Astrocyte (in vitro differentiated cells and primary cell): ENCODE results near the gene ABCA7. TPM values are rescaled to one million over a fixed set of nuclear protein-coding genes. Genes with fewer than 3 reads are reported as not detected.
A peak's percentile ranks its signal among the peaks of the same experiment; 100 is the strongest.

Experiments used
- DNase-seq: peaks from one replicate; pipeline ENCODE4 v3.0.0-alpha.2; 2010; ENCODE audit warnings: low read depth
- FAIRE-seq: peaks from 2 replicates; lab custom pipeline; 2011; peaks lifted over from hg19 to GRCh38; lab: Jason Lieb, UNC
- H2AFZ ChIP-seq: 2 replicates; pipeline ENCODE4 v1.6.0; 2012; ENCODE audit warnings: low read depth, low read length, inconsistent platforms
- H3K27ac ChIP-seq: 2 replicates; pipeline ENCODE4 v1.5.1; 2011; ENCODE audit warnings: low read depth, low read length, inconsistent platforms
- H3K27me3 ChIP-seq: 2 replicates; pipeline ENCODE4 v1.6.0; 2011; ENCODE audit warnings: low read length, inconsistent platforms; ENCODE audit not compliant: insufficient read depth
- H3K36me3 ChIP-seq: 2 replicates; pipeline ENCODE4 v1.5.1; 2011; ENCODE audit warnings: low read length, inconsistent platforms; ENCODE audit not compliant: insufficient read depth
- H3K4me1 ChIP-seq: 2 replicates; pipeline ENCODE4 v1.5.1; 2011; ENCODE audit warnings: low read length, inconsistent platforms; ENCODE audit not compliant: insufficient read depth
- H3K4me2 ChIP-seq: 2 replicates; pipeline ENCODE4 v1.6.0; 2012; ENCODE audit warnings: low read length, inconsistent platforms
- H3K4me3 ChIP-seq: 2 replicates; pipeline ENCODE4 v1.5.1; 2011; ENCODE audit warnings: low read depth, mild to moderate bottlenecking, low read length, inconsistent platforms; ENCODE audit not compliant: insufficient read depth
- H3K79me2 ChIP-seq: 2 replicates; pipeline ENCODE4 v1.6.0; 2012; ENCODE audit warnings: mild to moderate bottlenecking, low read length, inconsistent platforms; ENCODE audit not compliant: insufficient read depth
- H3K9ac ChIP-seq: 2 replicates; pipeline ENCODE4 v1.6.0; 2012; ENCODE audit warnings: mild to moderate bottlenecking, low read length, inconsistent platforms
- H3K9me3 ChIP-seq: 2 replicates; pipeline ENCODE4 v1.5.1; 2012; ENCODE audit warnings: low read depth, mild to moderate bottlenecking, low read length, inconsistent platforms; ENCODE audit not compliant: insufficient read depth
- H4K20me1 ChIP-seq: 2 replicates; pipeline ENCODE4 v1.6.0; 2012; ENCODE audit warnings: low read length, inconsistent platforms; ENCODE audit not compliant: insufficient read depth
- H3K27ac Mint-ChIP-seq: one replicate; pipeline ENCODE4 v1.8.0; 2021; ENCODE audit warnings: mild to moderate bottlenecking, mixed read lengths; ENCODE audit not compliant: unreplicated experiment
- H3K27me3 Mint-ChIP-seq: one replicate; pipeline ENCODE4 v1.8.0; 2021; ENCODE audit warnings: low read depth, mixed read lengths; ENCODE audit not compliant: unreplicated experiment
- H3K36me3 Mint-ChIP-seq: one replicate; pipeline ENCODE4 v1.8.0; 2021; ENCODE audit warnings: low read depth, mixed read lengths; ENCODE audit not compliant: unreplicated experiment
- H3K4me1 Mint-ChIP-seq: one replicate; pipeline ENCODE4 v1.8.0; 2021; ENCODE audit warnings: low read depth, mixed read lengths; ENCODE audit not compliant: unreplicated experiment
- H3K4me3 Mint-ChIP-seq: one replicate; pipeline ENCODE4 v1.8.0; 2021; ENCODE audit warnings: mild to moderate bottlenecking, moderate library complexity, mixed read lengths; ENCODE audit not compliant: unreplicated experiment
- H3K9me3 Mint-ChIP-seq: one replicate; pipeline ENCODE4 v1.8.0; 2021; ENCODE audit warnings: mild to moderate bottlenecking, mixed read lengths; ENCODE audit not compliant: unreplicated experiment
- EZH2 ChIP-seq: IDR thresholded peaks from 2 replicates; pipeline ENCODE4 v1.6.1; 2012; ENCODE audit warnings: mild to moderate bottlenecking, low read length, inconsistent platforms; ENCODE audit not compliant: insufficient read depth
- total RNA-seq: library from RNA; stranded (reverse); gene quantifications from 2 replicates; pipeline ENCODE4 v1.2.1, GENCODE V29; 2021
- TF ChIP-seq, protein P1 (sequence below): IDR thresholded peaks from 2 replicates; pipeline ENCODE4 v1.5.1; 2011; ENCODE audit warnings: low read depth, mild to moderate bottlenecking, inconsistent platforms, low read length, moderate library complexity; ENCODE audit not compliant: insufficient read depth

ABCA7 gene
- total RNA-seq, 1 donor from 2014 or later: 18.4 TPM

DNA sequence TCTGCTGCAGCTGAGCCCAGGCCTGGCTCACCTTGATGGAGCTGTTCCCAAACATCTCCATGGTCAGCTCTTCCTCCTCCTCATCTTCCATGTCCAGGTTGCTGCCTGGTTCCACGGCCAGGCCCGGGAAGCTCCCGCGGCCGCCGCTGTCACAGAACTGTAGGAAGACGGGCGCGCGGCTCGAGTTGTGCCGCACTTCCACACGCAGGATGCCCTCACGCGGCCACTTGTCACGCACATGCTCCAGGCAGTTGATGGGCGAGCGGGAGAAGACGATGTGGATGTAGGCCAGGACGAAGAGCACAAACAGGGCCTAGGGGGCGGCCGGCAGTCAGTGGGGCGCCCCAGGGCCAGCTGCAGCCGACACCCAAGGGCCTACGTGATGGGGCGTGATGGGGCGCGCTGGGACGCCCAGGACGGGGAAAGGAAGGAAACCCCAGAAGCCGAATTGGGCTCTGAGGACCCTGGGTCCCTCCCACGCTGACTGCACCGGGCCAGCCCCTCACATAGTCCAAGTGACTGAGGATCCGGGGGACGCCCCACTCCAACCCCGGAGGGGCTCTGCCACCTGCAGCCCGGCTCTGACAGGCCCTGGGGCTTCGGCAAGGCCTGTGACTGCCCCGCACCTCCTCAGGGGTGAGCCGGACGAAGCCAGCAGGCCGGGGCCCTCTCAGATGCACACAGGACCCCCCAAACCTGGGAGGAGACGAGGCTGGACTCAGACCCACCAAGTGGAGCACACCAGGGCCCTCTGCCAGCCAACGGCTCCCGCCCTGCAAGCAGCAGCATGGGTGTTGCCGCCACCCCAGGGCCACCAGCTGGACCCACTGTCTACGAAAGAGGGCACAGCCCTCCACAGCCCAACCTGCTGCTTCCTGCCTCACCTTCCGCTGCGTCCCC lies 25.5 kb upstream of the ABCA7 start:
- H3K79me2 ChIP-seq: peaks cover 66% of the 10 kb centered on the region

DNA sequence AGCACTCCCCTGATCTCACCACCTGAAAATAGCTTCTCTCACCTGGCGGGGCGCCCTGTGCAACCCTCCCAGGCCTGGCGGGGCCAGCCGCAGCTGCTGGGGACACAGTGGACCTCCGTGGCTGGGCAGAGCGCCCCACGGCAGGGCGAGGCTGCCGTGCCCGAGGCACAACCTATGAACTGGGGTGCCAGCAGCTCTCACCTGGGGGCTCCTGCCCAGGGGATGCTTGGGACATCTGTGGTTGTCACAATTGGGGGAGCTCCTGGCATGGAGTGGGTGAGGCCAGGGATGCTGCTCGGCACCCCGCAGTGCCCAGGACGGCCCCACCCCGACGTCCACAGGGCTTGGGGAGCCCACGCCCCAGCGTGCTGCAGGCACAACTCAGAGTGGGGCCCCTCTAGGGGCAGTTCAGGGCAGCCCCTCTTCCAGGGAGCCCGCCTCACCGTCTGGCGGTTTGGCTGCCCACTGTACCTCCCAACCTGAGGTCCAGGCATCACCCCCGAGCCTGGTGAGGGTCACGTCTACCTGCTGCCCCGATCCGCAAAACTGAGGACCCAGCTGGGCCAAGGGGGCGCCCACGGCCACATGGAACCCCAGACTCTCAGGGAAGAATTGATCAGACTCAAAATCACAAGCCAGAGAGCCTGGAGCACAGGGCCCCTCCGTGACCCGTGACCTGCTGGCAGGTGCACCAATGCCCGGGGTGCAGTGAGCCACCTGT lies 24.7 kb upstream of the ABCA7 start:
- no peaks in the 10 kb centered on the region for H3K27me3 Mint-ChIP-seq
- Histone ChIP-seq H3K9ac (no peak overlapping the region), H3K4me3 (no peak overlapping the region), H3K27me3 (no peaks in the 10 kb centered on the region), H4K20me1 (peaks cover 76% of the 10 kb centered on the region), H3K9me3 (no peaks in the 10 kb centered on the region), H2AFZ (no peak overlapping the region), H3K27ac (no peak overlapping the region), H3K4me1 (peaks cover 34% of the 10 kb centered on the region), H3K4me2 (no peak overlapping the region), H3K79me2 (peaks cover 75% of the 10 kb centered on the region), H3K36me3 (no peaks in the 10 kb centered on the region)
- peaks cover 22% of the 10 kb centered on the region for H3K4me1 Mint-ChIP-seq
- no peaks in the 10 kb centered on the region for H3K36me3 Mint-ChIP-seq
- no peak for FAIRE-seq
- peak overlapping the region; percentile 77 for H3K27ac Mint-ChIP-seq
- no peak for DNase-seq
- H3K9me3 Mint-ChIP-seq: no peaks in the 10 kb centered on the region
- TF ChIP-seq EZH2: no peak
- TF ChIP-seq, protein P1, sequence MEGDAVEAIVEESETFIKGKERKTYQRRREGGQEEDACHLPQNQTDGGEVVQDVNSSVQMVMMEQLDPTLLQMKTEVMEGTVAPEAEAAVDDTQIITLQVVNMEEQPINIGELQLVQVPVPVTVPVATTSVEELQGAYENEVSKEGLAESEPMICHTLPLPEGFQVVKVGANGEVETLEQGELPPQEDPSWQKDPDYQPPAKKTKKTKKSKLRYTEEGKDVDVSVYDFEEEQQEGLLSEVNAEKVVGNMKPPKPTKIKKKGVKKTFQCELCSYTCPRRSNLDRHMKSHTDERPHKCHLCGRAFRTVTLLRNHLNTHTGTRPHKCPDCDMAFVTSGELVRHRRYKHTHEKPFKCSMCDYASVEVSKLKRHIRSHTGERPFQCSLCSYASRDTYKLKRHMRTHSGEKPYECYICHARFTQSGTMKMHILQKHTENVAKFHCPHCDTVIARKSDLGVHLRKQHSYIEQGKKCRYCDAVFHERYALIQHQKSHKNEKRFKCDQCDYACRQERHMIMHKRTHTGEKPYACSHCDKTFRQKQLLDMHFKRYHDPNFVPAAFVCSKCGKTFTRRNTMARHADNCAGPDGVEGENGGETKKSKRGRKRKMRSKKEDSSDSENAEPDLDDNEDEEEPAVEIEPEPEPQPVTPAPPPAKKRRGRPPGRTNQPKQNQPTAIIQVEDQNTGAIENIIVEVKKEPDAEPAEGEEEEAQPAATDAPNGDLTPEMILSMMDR: no peak
- H3K4me3 Mint-ChIP-seq: no peak overlapping the region

More for the DNA sequence above, 25.5 kb upstream of the ABCA7 start:
- TF ChIP-seq, protein P1: no peak
- TF ChIP-seq EZH2: no peak
- Histone ChIP-seq H2AFZ (no peak overlapping the region), H3K9ac (no peak overlapping the region), H3K36me3 (no peaks in the 10 kb centered on the region), H4K20me1 (peaks cover 76% of the 10 kb centered on the region), H3K4me3 (no peak overlapping the region), H3K4me2 (no peak overlapping the region), H3K4me1 (peaks cover 28% of the 10 kb centered on the region), H3K27me3 (no peaks in the 10 kb centered on the region), H3K27ac (no peak overlapping the region), H3K9me3 (no peaks in the 10 kb centered on the region)
- Mint-ChIP-seq H3K9me3 (no peaks in the 10 kb centered on the region), H3K4me3 (peak overlapping the region; percentile 50), H3K27ac (peak overlapping the region; percentile 86), H3K36me3 (no peaks in the 10 kb centered on the region), H3K4me1 (peaks cover 22% of the 10 kb centered on the region), H3K27me3 (no peaks in the 10 kb centered on the region)
- DNase-seq: no peak
- FAIRE-seq: no peak
